AG04450 (cell line): ENCODE measurements around the gene GNRH2. TPM values are rescaled to one million over a fixed set of nuclear protein-coding genes. Genes with fewer than 3 reads are reported as not detected.
A peak's percentile ranks its signal among the peaks of the same experiment; 100 is the strongest.
"Not testable (repeated sequence)": the region's sequence is repeated elsewhere in the genome, so short reads cannot be mapped to it uniquely, and the experiment has no call there.

Experiments
- CTCF ChIA-PET: fragments of 300-600, 350-600 bp; formaldehyde crosslinking; extraction: SDS; loops from one replicate; lab custom pipeline; 2022; ENCODE audit warnings: antibody characterized with exemption, inconsistent platforms; lab: Charles Lee
- POLR2A ChIA-PET: fragments of 350-600 bp; formaldehyde crosslinking; extraction: SDS; loops from one replicate; lab custom pipeline; 2021; ENCODE audit warnings: antibody characterized with exemption, inconsistent platforms; lab: Yijun Ruan, JAX
- DNase-seq: peaks from one replicate; pipeline ENCODE4 v3.0.0-alpha.2; 2011; ENCODE audit warnings: low read depth, low spot score
- H3K27ac ChIP-seq: one replicate; pipeline ENCODE4 v1.5.1; 2012; ENCODE audit warnings: low read depth, low read length, control low read depth
- H3K27me3 ChIP-seq: one replicate; pipeline ENCODE4 v1.6.0; 2012; ENCODE audit warnings: low read length; ENCODE audit not compliant: control insufficient read depth, insufficient read depth
- H3K4me3 ChIP-seq: 2 replicates; pipeline ENCODE4 v1.5.1; 2011; ENCODE audit warnings: mild to moderate bottlenecking, low read depth, low read length, control low read depth
- H3K9me3 ChIP-seq: 2 replicates; pipeline ENCODE4 v1.5.1; 2012; ENCODE audit warnings: low read length; ENCODE audit not compliant: control insufficient read depth, insufficient read depth
- polyA plus RNA-seq: library from polyadenylated mRNA; depleted of rRNA; stranded (reverse); fragments of >200 nt; gene quantifications from 2 replicates; pipeline ENCODE4 v1.2.3, GENCODE V29; 2011
- TF ChIP-seq, protein P1 (sequence below): IDR thresholded peaks from 2 replicates; pipeline ENCODE4 v1.5.1; 2011; ENCODE audit warnings: low read depth, low read length, control low read depth, inconsistent platforms

The GNRH2 gene
- polyA plus RNA-seq, 1 experiment, result not detected

DNA sequence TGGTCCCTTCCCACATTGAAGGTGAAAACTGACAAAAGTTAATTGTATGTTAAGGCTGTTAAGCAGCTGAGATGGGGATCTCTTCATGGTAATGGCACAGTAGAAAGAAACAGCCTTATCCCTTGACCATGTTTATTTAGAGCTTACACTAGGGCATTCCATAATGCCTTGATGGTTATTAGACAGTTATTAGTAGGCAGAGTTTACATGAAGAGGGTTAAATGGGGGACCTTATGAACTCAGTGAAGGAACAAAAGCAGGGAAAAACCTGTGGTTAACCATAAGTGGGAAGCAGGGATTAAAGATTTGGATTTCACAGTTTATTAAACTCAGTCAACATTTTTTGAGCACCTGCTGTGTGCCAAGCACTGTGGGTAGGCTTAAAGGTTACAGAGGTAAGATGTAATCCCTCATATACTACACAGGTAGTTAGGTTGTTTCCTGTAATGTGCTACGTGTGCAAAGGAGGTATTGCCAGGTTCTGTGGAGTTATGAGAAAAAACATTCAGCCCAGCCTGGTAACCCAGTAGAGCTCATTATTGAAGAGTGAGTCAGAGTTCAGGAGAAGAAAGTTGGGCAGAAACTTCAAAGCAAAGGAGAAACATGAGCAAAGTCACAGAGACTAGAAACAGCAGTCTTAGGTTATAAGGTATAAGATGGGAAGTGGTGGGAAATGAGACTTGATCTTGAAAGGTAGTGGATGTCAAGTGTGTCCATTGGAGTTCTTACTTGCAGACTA lies 32.3 kb upstream of the GNRH2 start:
- Histone ChIP-seq H3K27me3 (no peaks in the 10 kb centered on the region), H3K9me3 (no peaks in the 10 kb centered on the region), H3K27ac (no peak overlapping the region), H3K4me3 (no peak overlapping the region)
- peak; percentile 11 for DNase-seq
- CTCF ChIA-PET, result interaction anchor here (0.8 kb wide), 1 partner anchor 539 kb away, joined by 3 read pairs; no protein-coding TSS in a partner anchor
- POLR2A ChIA-PET, result interaction anchor here (1.1 kb wide), 1 partner anchor 138 kb away, joined by 5 read pairs; the partner anchor contains the start of gene PTPRA
- TF ChIP-seq, protein P1, sequence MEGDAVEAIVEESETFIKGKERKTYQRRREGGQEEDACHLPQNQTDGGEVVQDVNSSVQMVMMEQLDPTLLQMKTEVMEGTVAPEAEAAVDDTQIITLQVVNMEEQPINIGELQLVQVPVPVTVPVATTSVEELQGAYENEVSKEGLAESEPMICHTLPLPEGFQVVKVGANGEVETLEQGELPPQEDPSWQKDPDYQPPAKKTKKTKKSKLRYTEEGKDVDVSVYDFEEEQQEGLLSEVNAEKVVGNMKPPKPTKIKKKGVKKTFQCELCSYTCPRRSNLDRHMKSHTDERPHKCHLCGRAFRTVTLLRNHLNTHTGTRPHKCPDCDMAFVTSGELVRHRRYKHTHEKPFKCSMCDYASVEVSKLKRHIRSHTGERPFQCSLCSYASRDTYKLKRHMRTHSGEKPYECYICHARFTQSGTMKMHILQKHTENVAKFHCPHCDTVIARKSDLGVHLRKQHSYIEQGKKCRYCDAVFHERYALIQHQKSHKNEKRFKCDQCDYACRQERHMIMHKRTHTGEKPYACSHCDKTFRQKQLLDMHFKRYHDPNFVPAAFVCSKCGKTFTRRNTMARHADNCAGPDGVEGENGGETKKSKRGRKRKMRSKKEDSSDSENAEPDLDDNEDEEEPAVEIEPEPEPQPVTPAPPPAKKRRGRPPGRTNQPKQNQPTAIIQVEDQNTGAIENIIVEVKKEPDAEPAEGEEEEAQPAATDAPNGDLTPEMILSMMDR, result no peak

DNA sequence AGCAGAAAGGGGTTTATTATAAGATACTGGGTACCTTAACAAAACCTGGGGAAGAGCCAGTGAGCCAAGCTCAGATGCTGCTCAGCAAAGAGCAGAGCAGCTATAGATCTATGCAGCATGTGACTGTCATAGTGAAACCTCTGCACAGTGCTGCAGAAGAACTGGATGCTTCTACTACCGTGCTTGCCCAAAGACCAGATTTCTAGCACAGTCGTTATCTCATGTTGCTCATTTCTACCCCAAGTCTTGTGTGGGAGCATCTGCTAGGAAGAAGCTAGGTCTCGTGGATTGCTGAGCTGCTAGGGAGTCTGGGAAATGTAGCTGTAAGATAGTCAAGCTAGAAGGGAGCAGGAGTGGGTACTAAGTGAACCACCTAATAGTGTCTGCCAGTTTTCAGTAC lies 31.7 kb upstream of the GNRH2 start:
- no peak overlapping the region for H3K4me3 ChIP-seq
- POLR2A ChIA-PET, result interaction anchor here (1.1 kb wide), 1 partner anchor 138 kb away, joined by 5 read pairs; the partner anchor contains the start of gene PTPRA
- H3K9me3 ChIP-seq, result no peaks in the 10 kb centered on the region
- CTCF ChIA-PET, result interaction anchor here (0.6 to 0.8 kb wide), 3 partner anchors 34 to 540 kb away, joined by 3 read pairs; no protein-coding TSS in a partner anchor
- TF ChIP-seq, protein P1, result no peak
- no peak overlapping the region for H3K27ac ChIP-seq
- no peaks in the 10 kb centered on the region for H3K27me3 ChIP-seq
- DNase-seq, result no peak

DNA sequence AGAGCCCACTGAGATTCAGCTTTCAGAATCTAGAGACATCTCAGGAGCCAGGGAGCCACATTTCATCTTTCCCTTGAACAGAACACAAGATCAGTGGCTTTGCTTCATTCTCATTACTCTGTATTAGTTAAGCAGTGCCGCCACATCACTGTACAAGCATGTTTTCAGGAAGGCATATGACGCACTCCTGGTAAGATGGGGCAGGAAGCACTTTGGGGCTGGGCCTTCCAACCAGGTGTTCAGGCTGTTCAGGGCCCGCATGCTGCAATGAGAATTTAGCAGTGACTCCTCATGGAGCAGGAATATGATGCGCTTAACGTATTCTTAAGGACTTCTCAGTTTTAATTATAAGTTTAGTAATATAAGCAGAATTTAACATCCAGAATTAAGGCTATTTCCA lies 29.7 kb upstream of the GNRH2 start:
- H3K9me3 ChIP-seq, result no peaks in the 10 kb centered on the region
- POLR2A ChIA-PET, result no interaction called here
- no peak for DNase-seq
- H3K27me3 ChIP-seq, result no peaks in the 10 kb centered on the region
- TF ChIP-seq, protein P1, result no peak
- no peak overlapping the region for H3K4me3 ChIP-seq
- H3K27ac ChIP-seq, result no peak overlapping the region
- CTCF ChIA-PET, result interaction anchor here (2.0 kb wide), 1 partner anchor 13 kb away, joined by 8 read pairs; no protein-coding TSS in a partner anchor

DNA sequence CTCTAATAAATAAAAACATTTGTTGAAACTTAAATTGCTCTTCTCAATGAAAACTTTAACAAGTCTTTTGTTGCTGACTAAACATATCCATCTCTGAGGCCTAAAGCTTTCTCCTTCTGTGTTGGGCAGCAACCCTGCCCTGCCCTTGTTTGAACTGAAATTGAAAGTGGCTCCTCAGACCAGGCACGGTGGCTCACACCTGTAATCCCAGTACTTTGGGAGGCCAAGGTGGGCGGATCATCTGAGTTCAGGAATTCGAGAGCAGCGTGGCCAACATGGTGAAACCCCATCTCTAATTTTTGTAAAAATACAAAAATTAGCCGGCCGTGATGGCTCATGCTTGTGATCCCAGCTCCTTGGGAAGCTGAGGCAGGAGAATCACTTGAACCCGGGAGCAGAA lies 29.2 kb upstream of the GNRH2 start:
- POLR2A ChIA-PET, result no interaction called here
- H3K27ac ChIP-seq, result no peak overlapping the region
- no peak for DNase-seq
- H3K4me3 ChIP-seq, result no peak overlapping the region
- TF ChIP-seq, protein P1, result no peak
- H3K27me3 ChIP-seq, result no peaks in the 10 kb centered on the region
- CTCF ChIA-PET, result interaction anchor here (2.0 kb wide), 1 partner anchor 13 kb away, joined by 8 read pairs; no protein-coding TSS in a partner anchor
- no peaks in the 10 kb centered on the region for H3K9me3 ChIP-seq

DNA sequence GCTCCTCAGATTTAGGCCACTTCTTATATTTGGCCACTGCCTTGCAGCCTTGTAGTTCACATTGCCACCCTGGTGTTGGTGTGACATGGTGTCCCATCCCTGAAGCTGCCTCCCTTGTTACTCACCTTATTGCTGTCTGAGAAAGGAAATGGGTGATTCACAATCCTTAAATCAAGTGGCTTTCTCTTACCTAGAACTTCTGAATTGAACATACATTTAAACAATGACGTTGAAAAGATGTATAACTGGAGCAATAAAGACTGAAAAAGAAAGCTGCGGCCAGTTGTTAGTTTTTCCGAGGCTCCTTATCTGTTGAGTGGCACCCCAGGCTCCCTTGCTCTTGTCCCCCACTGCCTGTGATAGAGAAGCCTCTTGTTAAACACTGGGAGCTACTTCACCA lies 28.8 kb upstream of the GNRH2 start:
- no peaks in the 10 kb centered on the region for H3K9me3 ChIP-seq
- TF ChIP-seq, protein P1, result no peak
- POLR2A ChIA-PET, result interaction anchor here (0.7 kb wide), 2 partner anchors 185 to 456 kb away, joined by 4 to 6 read pairs; no protein-coding TSS in a partner anchor
- no peak overlapping the region for H3K4me3 ChIP-seq
- H3K27ac ChIP-seq, result no peak overlapping the region
- CTCF ChIA-PET, result interaction anchor here (2.0 kb wide), 1 partner anchor 13 kb away, joined by 8 read pairs; no protein-coding TSS in a partner anchor
- no peak for DNase-seq
- H3K27me3 ChIP-seq, result no peaks in the 10 kb centered on the region

DNA sequence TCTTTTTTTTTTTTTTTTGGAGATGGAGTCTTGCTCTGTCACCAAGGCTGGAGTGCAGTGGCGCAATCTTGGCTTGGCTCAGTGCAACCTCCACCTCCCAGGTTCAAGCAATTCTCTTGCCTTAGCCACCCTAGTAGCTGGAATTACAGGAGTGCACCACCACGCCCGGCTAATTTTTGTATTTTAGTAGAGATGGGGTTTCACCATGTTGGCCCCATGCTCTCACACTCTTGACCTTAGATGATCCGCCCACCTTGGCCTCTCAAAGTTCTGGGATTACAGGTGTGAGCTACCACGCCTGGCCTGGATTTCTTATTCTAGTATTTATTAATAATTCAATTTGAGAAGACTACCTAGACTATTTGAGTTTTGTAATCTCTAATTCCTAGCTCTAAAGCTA lies 28.1 kb upstream of the GNRH2 start:
- POLR2A ChIA-PET, result interaction anchor here (0.7 kb wide), 2 partner anchors 184 to 455 kb away, joined by 4 to 6 read pairs; no protein-coding TSS in a partner anchor
- not testable (repeated sequence) for H3K4me3 ChIP-seq, H3K27me3 ChIP-seq, H3K27ac ChIP-seq, DNase-seq, H3K9me3 ChIP-seq
- CTCF ChIA-PET, result interaction anchor here (2.0 kb wide), 1 partner anchor 14 kb away, joined by 8 read pairs; no protein-coding TSS in a partner anchor
